ENCODE results near the gene MYL6B.
"Not testable (repeated sequence)": the region's sequence is repeated elsewhere in the genome, so short reads cannot be mapped to it uniquely, and the experiment has no call there.

Gene MYL6B

DNA sequence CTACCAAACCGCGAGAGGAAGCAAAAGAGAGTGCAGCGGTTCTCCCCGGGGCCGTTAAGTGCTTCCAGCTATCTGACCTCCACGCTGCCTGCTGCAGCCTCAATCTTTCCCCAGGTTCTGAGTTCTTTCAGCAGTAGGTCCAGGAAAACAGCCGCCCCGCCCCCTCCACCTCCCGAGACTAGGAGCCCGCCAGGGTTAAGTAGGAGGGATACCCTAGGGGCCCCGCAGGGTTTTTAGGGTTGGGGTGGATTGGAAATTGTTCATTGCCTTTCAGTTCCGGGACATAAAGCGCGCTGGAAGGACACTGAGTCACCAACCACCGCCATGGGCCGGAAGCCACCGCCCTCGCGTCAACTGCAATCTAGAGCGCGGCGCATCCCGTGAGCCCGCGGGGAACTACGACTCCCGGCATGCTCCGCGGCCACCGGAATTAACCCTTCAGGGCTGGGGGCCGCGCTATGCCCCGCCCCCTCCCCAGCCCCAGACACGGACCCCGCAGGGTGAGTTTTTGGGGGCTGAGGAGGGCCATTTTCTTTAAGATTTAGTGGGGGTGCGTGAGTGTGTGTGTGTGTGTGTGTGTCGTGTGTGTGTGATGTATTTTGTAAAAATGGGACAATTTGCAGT is at the start of gene MYL6B:
Gene MYL6B, plus strand, starts transcription at position 456 of the 624 bp plus-strand sequence. CDS start 1,332 bp downstream, outside the sequence.
- FAIRE-seq: peak; percentile 92
- DNase-seq (ENCODE audit: extremely low spot score, insufficient read length, low read depth): peak; percentile 80

- DNase-seq (ENCODE audit: extremely low spot score, insufficient read length, low read depth): no peak
- no peak for FAIRE-seq
Observed at GRCh38 chr12:56102683-56103065, 49.7 kb upstream of the MYL6B start.

DNA sequence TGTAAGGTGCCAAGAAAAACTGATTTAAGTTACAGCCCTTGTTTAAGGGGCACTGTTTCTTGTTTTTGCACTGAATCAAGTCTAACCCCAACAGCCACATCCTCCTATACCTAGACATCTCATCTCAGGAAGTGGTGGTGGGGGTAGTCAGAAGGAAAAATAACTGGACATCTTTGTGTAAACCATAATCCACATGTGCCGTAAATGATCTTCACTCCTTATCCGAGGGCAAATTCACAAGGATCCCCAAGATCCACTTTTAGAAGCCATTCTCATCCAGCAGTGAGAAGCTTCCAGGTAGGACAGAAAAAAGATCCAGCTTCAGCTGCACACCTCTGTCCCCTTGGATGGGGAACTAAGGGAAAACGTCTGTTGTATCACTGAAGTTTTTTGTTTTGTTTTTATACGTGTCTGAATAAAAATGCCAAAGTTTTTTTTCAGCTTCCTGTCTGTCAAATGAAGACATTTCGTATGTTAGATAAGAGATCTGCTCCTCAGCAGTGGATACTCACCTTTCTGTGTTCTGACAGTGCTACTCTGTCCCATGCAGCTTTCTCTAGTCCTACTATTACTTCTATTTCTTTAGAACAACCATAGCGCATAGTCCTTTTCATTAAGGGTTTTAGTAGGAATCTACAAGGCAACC is 49.2 kb upstream of the MYL6B start:
- FAIRE-seq: no peak
- no peak for DNase-seq (ENCODE audit: extremely low spot score, insufficient read length, low read depth)

- FAIRE-seq (no peak), DNase-seq (ENCODE audit: extremely low spot score, insufficient read length, low read depth) (no peak)
Observed at GRCh38 chr12:56103823-56104108, 48.6 kb upstream of the MYL6B start.

GRCh38 chr12:56104109-56104814 is 48.1 kb upstream of the MYL6B start, which contains the start of gene PA2G4:
TSS of gene PA2G4 (plus strand) at chr12:56104559. CDS start at chr12:56104738, 179 bp downstream.
- FAIRE-seq (peak; percentile 97), DNase-seq (ENCODE audit: extremely low spot score, insufficient read length, low read depth) (peak; percentile 95)

- DNase-seq (ENCODE audit: extremely low spot score, insufficient read length, low read depth): no peak
- no peak for FAIRE-seq
Observed at GRCh38 chr12:56104815-56105608, 47.4 kb upstream of the MYL6B start.

GRCh38 chr12:56105609-56105902 is 46.8 kb upstream of the MYL6B start:
- FAIRE-seq: no peak
- DNase-seq (ENCODE audit: extremely low spot score, insufficient read length, low read depth): no peak

- no peak for FAIRE-seq
- DNase-seq (ENCODE audit: extremely low spot score, insufficient read length, low read depth): no peak
Observed at GRCh38 chr12:56107242-56107641, 45.1 kb upstream of the MYL6B start.

DNA sequence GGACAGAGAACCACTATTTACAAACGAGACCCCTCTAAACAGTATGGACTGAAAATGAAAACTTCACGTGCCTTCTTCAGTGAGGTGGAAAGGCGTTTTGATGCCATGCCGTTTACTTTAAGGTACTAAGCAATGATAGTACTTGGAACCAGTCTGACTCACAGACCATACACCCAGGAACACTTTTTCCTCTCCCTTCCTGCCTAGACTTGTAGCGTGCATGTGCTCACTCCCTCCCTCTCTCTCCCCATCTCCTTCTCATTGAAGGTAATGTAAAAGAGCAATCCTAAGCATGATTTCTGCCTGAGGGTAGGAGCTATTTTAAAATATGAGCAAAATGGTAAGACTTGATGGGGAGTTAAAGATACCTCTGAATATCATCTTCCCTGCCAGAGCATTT is 41.8 kb upstream of the MYL6B start:
- DNase-seq (ENCODE audit: extremely low spot score, insufficient read length, low read depth) (no peak), FAIRE-seq (no peak)

DNA sequence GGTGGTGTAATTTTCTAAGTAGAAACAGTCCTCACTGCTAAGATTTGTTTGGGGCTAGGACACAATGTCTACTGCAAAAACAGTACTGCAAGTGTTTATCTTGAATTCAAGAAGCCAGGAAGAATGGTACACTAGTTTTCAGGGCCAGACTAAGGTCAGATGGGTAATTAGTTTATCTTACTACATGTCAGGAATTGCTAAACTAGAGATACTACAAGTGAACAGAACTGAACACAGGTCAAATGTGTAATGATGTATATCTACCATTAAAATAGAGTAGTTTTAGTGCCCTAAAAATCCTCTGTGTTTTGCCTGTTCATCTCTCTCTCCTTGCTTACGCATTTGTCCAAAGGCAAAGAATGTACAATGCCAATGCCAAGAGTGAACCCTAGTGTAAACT is 38.3 kb upstream of the MYL6B start:
- DNase-seq (ENCODE audit: extremely low spot score, insufficient read length, low read depth): no peak
- no peak for FAIRE-seq

GRCh38 chr12:56115329-56115728 is 37.1 kb upstream of the MYL6B start:
- no peak for DNase-seq (ENCODE audit: extremely low spot score, insufficient read length, low read depth)
- no peak for FAIRE-seq

DNA sequence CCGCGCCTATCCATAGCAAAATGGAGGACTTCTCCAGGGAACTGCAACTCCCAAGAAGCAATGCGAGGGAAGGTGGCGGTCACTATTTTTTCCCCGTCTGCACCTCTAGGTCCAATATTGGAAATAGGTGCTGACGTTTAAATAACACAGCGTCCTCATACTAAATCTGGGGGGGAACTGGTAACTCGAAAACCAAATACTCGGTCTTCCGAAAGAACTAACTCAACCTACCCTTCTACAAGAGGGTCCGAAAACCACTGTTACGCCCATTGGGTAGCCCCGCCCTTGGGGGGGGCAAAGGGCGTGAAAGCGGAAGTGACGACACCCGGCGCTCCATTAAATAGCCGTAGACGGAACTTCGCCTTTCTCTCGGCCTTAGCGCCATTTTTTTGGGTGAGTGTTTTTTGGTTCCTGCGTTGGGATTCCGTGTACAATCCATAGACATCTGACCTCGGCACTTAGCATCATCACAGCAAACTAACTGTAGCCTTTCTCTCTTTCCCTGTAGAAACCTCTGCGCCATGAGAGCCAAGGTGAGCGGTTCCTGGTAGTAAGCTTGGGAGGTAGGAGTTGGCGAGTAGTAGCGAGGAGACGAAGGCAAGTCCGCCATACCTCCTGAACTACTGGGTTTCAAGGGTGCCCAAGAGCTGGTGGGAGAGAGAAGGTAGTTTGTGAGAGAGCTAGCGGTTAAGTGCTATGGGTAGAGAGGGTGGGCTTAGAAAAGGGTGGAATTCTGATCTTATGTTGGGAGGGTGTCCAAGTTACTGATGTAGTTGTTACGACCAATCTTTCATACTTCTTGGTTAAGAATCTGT is 35.9 kb upstream of the MYL6B start, which contains the start of gene RPL41:
Gene RPL41, plus strand, starts transcription at position 367 of the 815 bp plus-strand sequence.
- DNase-seq (ENCODE audit: extremely low spot score, insufficient read length, low read depth) (peak; percentile 62), FAIRE-seq (peak; percentile 94)

GRCh38 chr12:56117082-56117706 is 35.2 kb upstream of the MYL6B start:
- not testable (repeated sequence) for FAIRE-seq; DNase-seq (ENCODE audit: extremely low spot score, insufficient read length, low read depth)

DNA sequence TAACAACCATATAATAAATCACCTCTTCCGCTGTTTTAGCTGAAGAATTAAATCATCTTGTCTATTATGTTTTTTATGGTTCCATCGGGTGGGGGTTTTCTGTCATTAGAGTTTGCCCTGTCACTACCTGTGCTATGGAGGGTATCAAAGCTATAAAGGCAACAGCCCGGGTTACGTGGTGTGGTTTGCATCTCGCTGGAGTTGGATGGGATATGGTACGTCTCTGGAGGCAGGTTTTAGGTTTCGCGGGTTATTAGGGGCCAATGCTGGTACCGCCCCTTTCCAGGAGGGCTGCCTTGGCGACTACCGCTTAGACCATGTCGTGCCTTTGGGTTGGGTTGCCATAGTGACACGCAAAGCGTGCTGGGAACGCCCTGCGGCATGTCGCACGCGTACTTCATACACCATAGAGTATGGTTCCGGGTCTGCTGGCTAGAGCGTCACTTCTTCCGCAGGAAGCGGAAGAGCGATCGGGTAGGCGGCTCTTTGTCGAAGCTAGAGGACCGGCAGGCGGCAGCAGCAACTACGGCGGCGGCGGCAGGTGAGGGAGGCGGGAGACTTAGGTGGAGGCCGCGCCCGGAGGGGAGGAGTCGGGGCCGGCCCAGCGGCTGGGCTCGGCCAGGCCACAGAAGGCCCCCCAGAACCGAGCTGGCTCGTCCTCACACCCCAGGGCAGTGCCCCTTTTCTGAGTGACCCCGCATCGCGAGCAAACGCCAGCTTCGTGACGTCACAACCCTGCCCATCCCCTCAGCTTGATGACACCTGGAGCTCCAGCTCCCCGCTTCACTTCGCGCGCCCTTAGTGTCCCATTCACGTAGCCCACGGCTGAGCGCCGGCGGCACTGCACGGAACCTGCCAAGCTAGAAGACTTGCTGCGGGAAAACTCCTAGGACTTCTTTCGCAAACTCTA is 34.4 kb upstream of the MYL6B start, which contains the start of gene ZC3H10:
Gene ZC3H10, plus strand, starts transcription at position 489 of the 910 bp plus-strand sequence. CDS start 2,297 bp downstream, outside the sequence.
- peak; percentile 98 for FAIRE-seq
- peak; percentile 82 for DNase-seq (ENCODE audit: extremely low spot score, insufficient read length, low read depth)

DNA sequence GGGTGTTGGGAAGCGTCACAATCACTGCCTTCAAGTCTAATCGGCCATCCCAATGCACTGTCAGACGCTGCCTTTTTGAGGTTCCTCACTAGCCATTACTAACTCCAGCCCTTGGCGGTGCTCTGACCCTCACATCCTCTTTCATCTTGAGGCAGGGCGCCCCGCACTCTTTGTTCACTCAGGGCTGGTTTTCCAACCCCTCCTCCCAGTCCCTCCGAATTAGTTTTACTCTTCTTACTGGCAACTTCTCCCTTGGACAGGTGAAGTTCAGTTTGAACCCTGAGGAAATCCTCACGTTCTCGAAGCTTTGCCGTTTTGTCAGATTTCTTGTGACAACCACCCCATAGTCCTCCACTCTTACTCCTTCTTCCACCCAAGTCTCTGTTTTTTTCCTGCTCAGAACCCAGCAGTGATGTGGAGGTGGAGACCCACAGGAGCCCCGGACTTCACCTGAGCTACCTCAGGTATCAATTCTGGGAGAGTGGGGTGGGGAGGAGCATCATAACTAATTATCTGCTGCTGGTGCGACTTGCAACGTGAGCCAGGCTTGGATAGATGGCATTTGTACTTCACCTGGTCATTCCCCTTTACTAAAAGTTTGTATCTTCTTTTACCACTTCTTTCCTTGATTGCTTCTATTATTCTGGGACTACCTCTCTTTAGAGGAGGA is 33.6 kb upstream of the MYL6B start:
- FAIRE-seq (no peak), DNase-seq (ENCODE audit: extremely low spot score, insufficient read length, low read depth) (no peak)

DNA sequence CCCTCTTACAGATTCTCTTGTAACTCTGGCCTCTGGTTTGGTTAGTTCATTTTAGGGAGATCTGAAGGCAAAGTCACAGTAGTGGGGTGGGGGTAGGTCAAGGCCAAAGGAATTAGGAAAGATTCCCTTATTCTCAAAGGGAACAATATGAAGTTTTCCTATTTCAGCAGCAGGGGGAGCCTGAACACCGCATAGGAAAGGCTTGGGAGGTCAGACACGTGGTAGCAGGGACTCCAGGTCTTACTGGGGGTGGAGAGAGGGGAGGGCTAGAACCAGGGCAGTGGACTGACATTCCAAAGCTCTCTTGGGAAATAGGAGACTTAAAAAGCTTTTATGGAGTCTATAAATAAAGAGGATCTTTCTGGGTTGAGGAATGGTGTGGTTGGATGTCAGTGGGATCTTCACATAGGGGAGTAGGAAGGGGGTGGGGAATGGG is 33.0 kb upstream of the MYL6B start:
- FAIRE-seq: peak; percentile 67

DNA sequence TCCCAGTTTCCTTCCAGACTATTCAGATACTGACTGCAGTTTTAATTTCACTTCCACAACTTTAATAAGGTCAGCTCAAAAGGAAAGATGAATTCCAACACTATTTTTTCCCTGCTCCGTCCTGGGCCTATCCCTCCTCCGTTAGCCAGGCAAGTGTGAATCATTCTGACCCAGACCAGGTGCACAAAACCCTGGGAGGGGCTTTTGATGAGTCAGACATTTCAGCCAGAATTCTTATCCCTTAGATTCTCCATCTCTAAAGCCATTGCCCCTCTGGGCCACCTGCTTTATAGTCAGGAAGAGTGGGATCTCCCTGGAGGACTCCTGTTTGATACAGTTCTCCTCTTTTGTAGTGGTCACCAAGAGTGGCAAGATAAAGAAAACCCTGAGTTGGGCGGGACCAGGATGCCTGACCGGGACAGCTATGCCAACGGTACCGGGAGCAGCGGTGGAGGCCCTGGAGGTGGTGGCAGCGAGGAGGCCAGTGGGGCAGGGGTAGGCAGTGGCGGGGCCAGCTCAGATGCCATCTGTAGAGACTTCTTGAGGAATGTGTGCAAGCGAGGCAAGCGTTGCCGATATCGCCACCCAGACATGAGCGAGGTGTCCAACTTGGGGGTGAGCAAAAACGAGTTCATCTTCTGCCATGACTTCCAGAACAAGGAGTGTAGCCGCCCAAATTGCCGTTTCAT is 32.1 kb upstream of the MYL6B start:
- FAIRE-seq (no peak), DNase-seq (ENCODE audit: extremely low spot score, insufficient read length, low read depth) (no peak)

More for the DNA sequence above, 33.0 kb upstream of the MYL6B start:
- DNase-seq (ENCODE audit: extremely low spot score, insufficient read length, low read depth): peak; percentile 40
